ENCODE results near the gene CRHR1. TPM values are rescaled to one million over a fixed set of nuclear protein-coding genes. Genes with fewer than 3 reads are reported as not detected.

CRHR1 gene
- polyA plus RNA-seq, 4 donors: 0.04 TPM; not detected in 3

DNA sequence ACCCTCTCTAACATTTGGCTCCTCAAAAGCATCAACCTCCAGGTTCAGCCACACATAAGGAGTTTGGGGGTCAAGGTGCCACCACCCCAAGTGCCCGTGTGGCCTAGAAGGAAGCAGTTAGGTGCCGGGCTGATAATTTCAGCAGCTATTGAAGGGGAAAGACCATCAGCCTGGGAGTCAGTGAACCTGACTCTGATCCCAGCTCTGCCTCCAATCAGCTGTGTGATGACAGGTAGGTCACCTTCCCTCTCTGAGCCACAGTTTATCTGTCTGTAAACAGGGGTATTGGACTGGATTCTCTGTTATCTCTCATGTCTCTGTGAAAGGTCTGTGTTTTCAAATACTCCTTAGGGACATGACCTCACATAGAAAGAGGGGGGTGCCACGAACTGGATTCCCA, 3.9 kb downstream of the CRHR1 start:
- H3K4me1 ChIP-seq (ENCODE audit: control insufficient read depth in 3 of 3, insufficient read depth in 2 of 3, low read depth in 1 of 3, low read length in 2 of 3): peaks cover 0 to 9% (median 9%) of the 10 kb centered on the region in 3 donors
- no peaks in the 10 kb centered on the region for H3K36me3 ChIP-seq (ENCODE audit: control insufficient read depth in 3 of 3, insufficient read depth in 2 of 3, low read depth in 1 of 3, low read length in 3 of 3)
- no peak overlapping the region for H3K27ac ChIP-seq (ENCODE audit: low read depth in 1 of 3, low read length in 2 of 3)
- H3K4me3 ChIP-seq (ENCODE audit: low read depth in 1 of 3, low read length in 3 of 3): no peak overlapping the region
- H3K9me3 ChIP-seq (ENCODE audit: control insufficient read depth in 2 of 2, insufficient read depth in 1 of 2, low read depth in 1 of 2, low read length in 1 of 2): no peaks in the 10 kb centered on the region
- FAIRE-seq (no peak), DNase-seq (no peak)
- H3K27me3 ChIP-seq (ENCODE audit: control insufficient read depth in 3 of 3, insufficient read depth in 3 of 3, low read length in 3 of 3): peaks cover 3 to 70% (median 20%) of the 10 kb centered on the region in 3 donors
- 26 to 59% (median 46%) methylated on average over 3 of the region's 3 CpGs for WGBS, 3 donors

DNA sequence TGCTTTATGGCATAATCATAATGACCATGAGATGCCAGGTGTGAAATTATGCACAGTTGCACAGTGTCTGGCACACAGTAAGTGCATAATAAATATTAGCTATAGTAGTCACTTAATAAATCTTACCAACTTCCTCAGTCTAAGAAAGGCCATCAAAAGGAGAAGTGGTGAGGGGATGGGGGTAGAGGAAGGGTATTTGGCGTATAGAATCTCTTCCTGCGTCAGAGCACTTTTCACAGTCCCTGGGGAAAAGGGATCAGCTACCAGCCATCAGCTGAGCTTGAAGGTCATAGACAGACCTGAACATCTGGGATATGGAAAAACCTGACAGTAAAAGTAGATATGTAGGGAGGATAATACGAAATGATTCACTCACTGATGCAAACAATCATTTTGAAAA, 5.8 kb downstream of the CRHR1 start:
- Histone ChIP-seq H3K4me3 (ENCODE audit: low read depth in 1 of 3, low read length in 3 of 3) (no peak overlapping the region), H3K36me3 (ENCODE audit: control insufficient read depth in 3 of 3, insufficient read depth in 2 of 3, low read depth in 1 of 3, low read length in 3 of 3) (no peaks in the 10 kb centered on the region), H3K27ac (ENCODE audit: low read depth in 1 of 3, low read length in 2 of 3) (no peak overlapping the region), H3K9me3 (ENCODE audit: control insufficient read depth in 2 of 2, insufficient read depth in 1 of 2, low read depth in 1 of 2, low read length in 1 of 2) (no peaks in the 10 kb centered on the region), H3K4me1 (ENCODE audit: control insufficient read depth in 3 of 3, insufficient read depth in 2 of 3, low read depth in 1 of 3, low read length in 2 of 3) (peaks cover 0 to 3% (median 0%) of the 10 kb centered on the region in 3 donors), H3K27me3 (ENCODE audit: control insufficient read depth in 3 of 3, insufficient read depth in 3 of 3, low read length in 3 of 3) (peaks cover 0 to 62% (median 15%) of the 10 kb centered on the region in 3 donors)
- WGBS, 3 donors: 55 to 73% (median 58%) methylated on average over 3 of the region's 3 CpGs
- no peak for FAIRE-seq
- DNase-seq: no peak

DNA sequence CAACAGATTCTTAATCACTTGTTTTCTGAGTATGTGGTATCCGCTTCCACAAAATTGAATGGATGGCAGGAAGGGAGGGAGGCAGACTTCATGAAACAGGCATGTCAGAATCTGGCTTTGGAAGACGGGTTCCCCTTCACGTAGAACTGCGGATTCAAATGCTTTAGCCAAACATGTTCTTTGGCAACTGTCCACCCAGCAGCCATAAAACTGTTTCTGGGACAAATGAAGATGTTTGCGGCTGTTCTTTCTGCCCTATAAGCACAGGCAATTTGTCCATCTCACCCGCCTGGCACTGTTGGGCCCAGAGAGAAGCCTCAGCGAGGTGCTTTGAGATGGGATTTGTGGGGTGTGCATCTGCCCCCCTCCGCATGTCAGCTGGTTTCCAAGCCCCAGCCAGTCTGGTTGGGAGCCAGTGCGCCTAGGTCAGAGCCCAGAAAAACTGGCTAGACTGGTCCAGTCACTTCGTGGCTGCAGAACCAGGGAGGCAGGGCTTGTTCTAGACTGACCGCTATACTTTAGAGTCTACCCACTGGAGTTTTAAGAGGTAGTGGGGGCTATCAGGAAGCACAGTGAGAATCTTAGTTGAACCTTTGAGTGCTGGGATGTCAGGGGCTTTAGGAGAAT, 6.3 kb downstream of the CRHR1 start:
- Histone ChIP-seq H3K36me3 (ENCODE audit: control insufficient read depth in 3 of 3, insufficient read depth in 2 of 3, low read depth in 1 of 3, low read length in 3 of 3) (no peaks in the 10 kb centered on the region), H3K27me3 (ENCODE audit: control insufficient read depth in 3 of 3, insufficient read depth in 3 of 3, low read length in 3 of 3) (peaks cover 0 to 60% (median 17%) of the 10 kb centered on the region in 3 donors), H3K4me1 (ENCODE audit: control insufficient read depth in 3 of 3, insufficient read depth in 2 of 3, low read depth in 1 of 3, low read length in 2 of 3) (no peaks in the 10 kb centered on the region), H3K4me3 (ENCODE audit: low read depth in 1 of 3, low read length in 3 of 3) (no peak overlapping the region), H3K27ac (ENCODE audit: low read depth in 1 of 3, low read length in 2 of 3) (no peak overlapping the region), H3K9me3 (ENCODE audit: control insufficient read depth in 2 of 2, insufficient read depth in 1 of 2, low read depth in 1 of 2, low read length in 1 of 2) (no peaks in the 10 kb centered on the region)
- 24 to 45% (median 37%) methylated on average over 11 of the region's 11 CpGs for WGBS, 3 donors
- FAIRE-seq (no peak), DNase-seq (peak in 1 of 2 donors; percentile 13)

DNA sequence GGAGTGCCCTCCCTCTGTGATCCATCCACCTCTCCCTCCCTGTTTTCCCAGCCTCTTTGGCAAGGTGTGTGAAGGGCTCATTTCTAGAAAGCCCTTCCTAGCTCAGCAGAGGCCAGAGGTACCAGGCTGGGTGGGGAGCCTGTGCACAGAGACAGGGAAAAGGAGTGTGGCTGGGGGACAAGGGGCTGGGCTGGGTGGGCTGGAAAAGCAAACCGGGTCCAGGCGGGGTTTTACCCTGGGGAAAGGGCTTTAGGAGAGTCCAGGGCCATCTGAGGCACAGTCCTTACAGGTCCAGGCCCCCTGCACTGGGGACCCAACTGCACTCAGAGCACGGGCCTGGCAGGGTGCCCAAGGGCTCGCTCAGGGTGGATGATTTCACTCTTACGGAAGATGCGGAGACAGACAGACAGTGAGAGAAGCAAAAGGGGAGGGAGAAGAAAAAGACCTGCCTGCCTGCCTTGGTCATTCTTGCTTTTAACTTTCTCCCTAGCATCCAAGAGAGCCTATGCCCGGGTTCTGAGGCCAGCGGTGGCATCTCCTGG, 7.0 kb downstream of the CRHR1 start:
- WGBS, 3 donors: 35 to 47% (median 45%) methylated on average over 8 of the region's 8 CpGs
- Histone ChIP-seq H3K27ac (ENCODE audit: low read depth in 1 of 3, low read length in 2 of 3) (no peak overlapping the region), H3K9me3 (ENCODE audit: control insufficient read depth in 2 of 2, insufficient read depth in 1 of 2, low read depth in 1 of 2, low read length in 1 of 2) (no peaks in the 10 kb centered on the region), H3K4me1 (ENCODE audit: control insufficient read depth in 3 of 3, insufficient read depth in 2 of 3, low read depth in 1 of 3, low read length in 2 of 3) (no peaks in the 10 kb centered on the region), H3K4me3 (ENCODE audit: low read depth in 1 of 3, low read length in 3 of 3) (no peak overlapping the region), H3K36me3 (ENCODE audit: control insufficient read depth in 3 of 3, insufficient read depth in 2 of 3, low read depth in 1 of 3, low read length in 3 of 3) (no peaks in the 10 kb centered on the region), H3K27me3 (ENCODE audit: control insufficient read depth in 3 of 3, insufficient read depth in 3 of 3, low read length in 3 of 3) (peaks cover 0 to 60% (median 15%) of the 10 kb centered on the region in 3 donors)
- FAIRE-seq: no peak
- DNase-seq: no peak

DNA sequence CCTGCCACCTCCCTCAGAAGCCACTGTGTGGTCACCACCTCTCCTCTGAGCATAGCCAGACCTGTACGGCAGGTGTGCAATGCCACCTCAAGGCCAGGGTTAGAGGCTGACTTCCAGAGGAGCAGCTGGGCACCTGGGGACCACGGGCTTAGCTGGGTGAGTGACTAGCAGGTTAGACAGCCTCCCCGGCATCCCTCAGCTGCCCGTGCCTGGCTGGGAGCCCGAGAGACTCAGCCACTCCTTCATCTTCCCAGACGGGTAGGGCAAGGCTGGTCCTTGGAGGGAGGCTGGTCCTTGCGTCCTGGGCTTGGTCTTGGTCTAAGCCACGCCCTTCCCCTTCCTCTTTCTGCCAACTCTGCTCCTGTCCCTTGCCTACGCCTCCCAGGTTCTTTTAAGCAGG, 7.8 kb downstream of the CRHR1 start:
- H3K9me3 ChIP-seq (ENCODE audit: control insufficient read depth in 2 of 2, insufficient read depth in 1 of 2, low read depth in 1 of 2, low read length in 1 of 2): no peaks in the 10 kb centered on the region
- FAIRE-seq: no peak
- H3K27ac ChIP-seq (ENCODE audit: low read depth in 1 of 3, low read length in 2 of 3): no peak overlapping the region
- peak in 1 of 2 donors; percentile 80 for DNase-seq
- H3K4me3 ChIP-seq (ENCODE audit: low read depth in 1 of 3, low read length in 3 of 3): no peak overlapping the region
- 6 to 35% (median 15%) methylated on average over 9 of the region's 9 CpGs for WGBS, 3 donors
- H3K36me3 ChIP-seq (ENCODE audit: control insufficient read depth in 3 of 3, insufficient read depth in 2 of 3, low read depth in 1 of 3, low read length in 3 of 3): no peaks in the 10 kb centered on the region
- H3K27me3 ChIP-seq (ENCODE audit: control insufficient read depth in 3 of 3, insufficient read depth in 3 of 3, low read length in 3 of 3): peaks cover 0 to 63% (median 15%) of the 10 kb centered on the region in 3 donors
- no peaks in the 10 kb centered on the region for H3K4me1 ChIP-seq (ENCODE audit: control insufficient read depth in 3 of 3, insufficient read depth in 2 of 3, low read depth in 1 of 3, low read length in 2 of 3)

DNA sequence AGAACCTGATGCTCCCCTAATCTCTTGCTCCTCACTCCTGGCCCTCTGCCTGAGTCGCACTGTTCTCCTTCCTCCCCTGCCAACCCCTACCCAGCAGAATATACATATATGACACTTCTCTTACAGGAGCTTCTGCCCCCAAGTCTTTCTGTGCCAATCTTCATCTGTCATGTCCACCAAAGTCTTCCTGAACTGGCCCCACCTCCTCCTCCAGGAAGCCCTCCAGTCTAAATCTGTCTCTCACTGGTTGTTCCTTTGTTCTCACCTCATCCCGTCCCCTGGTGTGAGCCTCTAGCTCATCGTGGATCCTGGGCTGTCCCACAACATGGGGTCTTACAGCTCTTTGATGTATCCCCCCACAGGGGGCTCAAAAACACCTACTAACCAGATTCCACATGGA, 8.3 kb downstream of the CRHR1 start:
- WGBS, 3 donors: 49 to 51% (median 50%) methylated on average over 3 of the region's 3 CpGs
- no peaks in the 10 kb centered on the region for H3K9me3 ChIP-seq (ENCODE audit: control insufficient read depth in 2 of 2, insufficient read depth in 1 of 2, low read depth in 1 of 2, low read length in 1 of 2)
- FAIRE-seq (no peak), DNase-seq (no peak)
- H3K27ac ChIP-seq (ENCODE audit: low read depth in 1 of 3, low read length in 2 of 3): no peak overlapping the region
- H3K36me3 ChIP-seq (ENCODE audit: control insufficient read depth in 3 of 3, insufficient read depth in 2 of 3, low read depth in 1 of 3, low read length in 3 of 3): no peaks in the 10 kb centered on the region
- peaks cover 0 to 62% (median 12%) of the 10 kb centered on the region in 3 donors for H3K27me3 ChIP-seq (ENCODE audit: control insufficient read depth in 3 of 3, insufficient read depth in 3 of 3, low read length in 3 of 3)
- no peaks in the 10 kb centered on the region for H3K4me1 ChIP-seq (ENCODE audit: control insufficient read depth in 3 of 3, insufficient read depth in 2 of 3, low read depth in 1 of 3, low read length in 2 of 3)
- H3K4me3 ChIP-seq (ENCODE audit: low read depth in 1 of 3, low read length in 3 of 3): no peak overlapping the region

DNA sequence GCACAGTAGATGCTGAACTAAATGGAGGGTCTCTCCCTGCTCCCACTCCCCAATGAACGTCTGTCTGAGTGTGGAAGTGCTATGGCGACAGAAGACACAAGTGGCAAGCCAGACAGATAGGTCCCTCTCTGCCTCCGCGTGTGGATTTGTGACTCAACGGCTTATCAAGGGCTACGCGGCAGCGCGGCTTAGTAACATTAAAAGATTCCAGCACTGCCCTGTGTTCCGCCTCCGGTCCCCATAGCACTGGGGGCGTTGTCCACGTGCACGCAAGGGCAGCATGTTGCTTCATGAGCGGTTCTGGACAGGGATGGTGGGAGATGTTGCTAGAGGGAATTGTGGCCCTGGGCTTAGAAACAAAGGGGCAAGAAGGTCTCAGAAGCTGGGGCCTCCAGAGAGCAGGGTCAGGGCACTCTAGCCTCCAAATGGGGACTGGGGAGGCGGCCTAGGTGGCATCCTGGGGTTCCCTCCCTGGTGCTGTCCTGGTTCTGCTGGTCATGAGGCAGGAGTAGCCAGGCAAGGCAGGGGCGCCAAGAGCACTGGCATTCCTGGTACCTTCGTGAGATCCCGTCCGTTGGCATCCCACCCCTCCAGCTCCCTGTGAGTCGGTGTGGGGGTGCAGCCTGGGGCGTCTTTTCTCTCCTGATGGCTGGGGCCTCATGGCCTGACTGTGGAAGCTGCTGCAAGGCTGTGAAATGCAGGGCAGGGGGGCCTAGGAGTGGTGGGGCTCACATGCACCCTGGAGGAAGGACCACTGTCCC, 9.1 kb downstream of the CRHR1 start:
- DNase-seq (peak in 1 of 2 donors; percentile 38), FAIRE-seq (no peak)
- Histone ChIP-seq H3K4me1 (ENCODE audit: control insufficient read depth in 3 of 3, insufficient read depth in 2 of 3, low read depth in 1 of 3, low read length in 2 of 3) (no peaks in the 10 kb centered on the region), H3K4me3 (ENCODE audit: low read depth in 1 of 3, low read length in 3 of 3) (no peak overlapping the region), H3K27me3 (ENCODE audit: control insufficient read depth in 3 of 3, insufficient read depth in 3 of 3, low read length in 3 of 3) (peaks cover 0 to 56% (median 12%) of the 10 kb centered on the region in 3 donors), H3K36me3 (ENCODE audit: control insufficient read depth in 3 of 3, insufficient read depth in 2 of 3, low read depth in 1 of 3, low read length in 3 of 3) (no peaks in the 10 kb centered on the region), H3K27ac (ENCODE audit: low read depth in 1 of 3, low read length in 2 of 3) (no peak overlapping the region), H3K9me3 (ENCODE audit: control insufficient read depth in 2 of 2, insufficient read depth in 1 of 2, low read depth in 1 of 2, low read length in 1 of 2) (no peaks in the 10 kb centered on the region)
- 37 to 70% (median 55%) methylated on average over 22 of the region's 22 CpGs for WGBS, 3 donors

DNA sequence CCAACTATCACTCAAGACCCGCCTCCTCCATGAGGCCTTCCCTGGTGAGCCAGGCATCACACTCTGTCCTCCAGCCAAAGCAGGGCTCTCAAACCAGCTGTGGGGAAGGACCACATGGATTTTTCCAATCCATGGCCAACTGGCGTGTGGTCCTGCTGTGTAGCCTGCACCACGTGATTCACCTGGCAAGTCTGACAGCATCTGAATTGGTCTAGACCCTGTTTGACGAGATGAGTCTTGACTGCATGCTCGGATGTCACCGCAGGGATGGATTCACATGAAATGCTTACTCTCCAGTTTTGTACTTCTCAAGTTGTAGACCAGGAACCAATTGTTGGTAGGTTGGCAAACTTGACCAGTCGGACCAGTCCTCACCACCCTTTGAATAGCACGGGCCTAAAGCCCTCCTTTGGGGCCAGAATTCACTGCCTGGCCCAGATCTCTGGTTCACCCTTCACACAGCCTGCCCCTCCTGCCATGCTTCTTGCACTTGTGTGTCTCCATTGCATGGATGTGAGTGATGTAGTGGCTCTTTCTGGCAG, 9.9 kb downstream of the CRHR1 start:
- Histone ChIP-seq H3K9me3 (ENCODE audit: control insufficient read depth in 2 of 2, insufficient read depth in 1 of 2, low read depth in 1 of 2, low read length in 1 of 2) (no peaks in the 10 kb centered on the region), H3K27me3 (ENCODE audit: control insufficient read depth in 3 of 3, insufficient read depth in 3 of 3, low read length in 3 of 3) (peaks cover 0 to 47% (median 10%) of the 10 kb centered on the region in 3 donors), H3K27ac (ENCODE audit: low read depth in 1 of 3, low read length in 2 of 3) (no peak overlapping the region), H3K4me3 (ENCODE audit: low read depth in 1 of 3, low read length in 3 of 3) (no peak overlapping the region), H3K36me3 (ENCODE audit: control insufficient read depth in 3 of 3, insufficient read depth in 2 of 3, low read depth in 1 of 3, low read length in 3 of 3) (no peaks in the 10 kb centered on the region), H3K4me1 (ENCODE audit: control insufficient read depth in 3 of 3, insufficient read depth in 2 of 3, low read depth in 1 of 3, low read length in 2 of 3) (no peaks in the 10 kb centered on the region)
- no peak for FAIRE-seq
- DNase-seq: no peak
- WGBS, 3 donors: 80 to 87% (median 86%) methylated on average over 8 of the region's 8 CpGs
